ENCODE results near the gene CARMIL1. TPM values are rescaled to one million over a fixed set of nuclear protein-coding genes. Genes with fewer than 3 reads are reported as not detected.

The CARMIL1 gene
- total RNA-seq, 1 experiment from 2014 or later: 5.6 TPM

- no peak for DNase-seq (ENCODE audit: low read depth)
Observed at GRCh38 chr6:25333471-25333870, 54.3 kb downstream of the CARMIL1 start.

DNA sequence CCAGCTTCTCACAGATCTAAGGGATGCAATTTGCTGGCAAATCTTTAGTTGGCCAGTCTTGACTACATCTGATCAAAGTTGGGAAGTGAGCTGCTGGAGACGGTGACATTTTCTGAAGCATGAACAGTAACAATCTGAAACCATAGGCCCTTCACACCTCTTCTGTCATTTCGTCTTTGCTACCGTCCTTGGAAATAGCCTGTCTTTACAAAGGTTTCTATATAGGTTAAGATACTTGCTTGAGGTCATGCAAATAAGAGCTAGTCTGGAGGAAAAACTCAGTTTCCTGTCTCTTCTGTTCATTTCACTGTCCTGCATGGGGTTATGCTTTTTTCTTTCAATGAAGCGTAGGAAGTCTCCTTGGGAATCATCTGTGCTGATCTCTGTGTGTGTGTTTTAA is 55.6 kb downstream of the CARMIL1 start:
- no peak for DNase-seq (ENCODE audit: low read depth)

DNA sequence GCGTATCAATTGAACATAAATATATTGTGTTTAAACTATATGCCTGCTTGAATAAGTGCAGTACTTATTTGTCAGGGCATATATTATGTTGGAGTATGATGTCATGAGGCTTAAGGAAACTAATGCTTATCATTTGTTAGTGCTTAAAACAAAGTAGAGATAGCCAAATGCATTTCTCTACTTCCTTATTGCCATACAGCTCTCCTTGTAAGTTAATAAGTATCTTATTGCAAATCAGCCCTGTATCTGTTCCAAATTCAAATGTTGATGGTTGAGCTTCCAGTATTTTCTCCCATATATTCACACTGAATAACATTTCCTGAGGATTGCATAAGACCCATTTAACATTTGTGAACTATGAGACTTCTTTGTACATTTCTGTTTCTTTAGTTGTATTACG is 57.8 kb downstream of the CARMIL1 start:
- no peak for DNase-seq (ENCODE audit: low read depth)

DNA sequence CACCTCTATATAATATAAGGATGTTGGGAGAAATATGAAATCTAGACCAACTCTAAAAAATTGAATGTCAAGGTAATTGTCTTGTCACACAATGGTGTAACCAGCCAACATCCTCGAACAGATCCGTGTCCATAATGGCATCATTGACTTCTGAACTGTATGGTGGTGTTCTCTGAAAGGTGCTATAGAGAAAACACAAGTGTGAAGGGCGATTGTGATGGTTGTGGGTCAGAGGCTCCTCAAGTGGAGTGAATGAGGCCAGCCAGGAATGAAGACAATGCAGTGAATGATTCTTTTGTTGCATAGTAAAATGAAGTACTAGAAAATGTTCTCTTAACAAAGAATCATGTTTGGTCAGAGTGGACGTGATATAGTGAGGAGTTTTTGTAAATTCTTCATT is 58.3 kb downstream of the CARMIL1 start:
- DNase-seq (ENCODE audit: low read depth): no peak

DNA sequence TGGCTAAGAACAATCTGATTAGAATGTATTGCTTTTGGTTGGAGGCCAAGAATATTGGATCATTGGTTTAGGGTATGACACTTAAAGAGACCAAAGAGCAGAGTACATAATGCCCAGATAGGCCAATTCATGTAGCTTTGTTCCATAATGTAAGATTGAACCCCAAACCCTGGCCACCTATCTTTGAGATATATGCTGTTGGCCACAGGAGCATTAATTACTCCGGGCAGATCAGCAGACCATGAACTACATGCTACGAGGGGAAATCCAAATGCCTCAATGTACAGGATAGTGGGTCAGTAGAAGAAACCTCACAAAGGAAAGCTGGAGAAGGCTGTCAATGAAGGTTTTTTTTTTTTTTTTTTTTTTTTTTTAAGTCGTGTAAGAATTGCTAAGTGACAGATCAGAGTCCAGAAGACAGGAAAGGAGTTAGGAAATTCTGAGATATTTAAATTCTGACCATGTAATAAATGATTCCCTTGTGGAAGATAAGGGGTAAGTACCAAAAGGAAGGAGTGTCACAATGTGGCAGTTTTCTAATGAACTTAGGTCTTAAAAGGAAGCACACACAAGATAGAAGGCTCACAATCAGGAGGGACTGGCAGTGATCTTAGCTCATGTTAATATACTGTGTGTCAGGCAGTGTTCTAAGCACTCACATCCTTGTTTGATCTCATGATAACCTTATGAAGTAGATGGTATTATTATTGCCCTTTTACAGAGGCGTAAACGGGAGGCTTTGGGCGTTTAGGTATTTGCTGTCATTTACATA is 61.4 kb downstream of the CARMIL1 start:
- no peak for DNase-seq (ENCODE audit: low read depth)

- DNase-seq (ENCODE audit: low read depth): no peak
Observed at GRCh38 chr6:25341203-25341552, 62.0 kb downstream of the CARMIL1 start.

- DNase-seq (ENCODE audit: low read depth): no peak
Observed at GRCh38 chr6:25341923-25342619, 62.9 kb downstream of the CARMIL1 start.

DNA sequence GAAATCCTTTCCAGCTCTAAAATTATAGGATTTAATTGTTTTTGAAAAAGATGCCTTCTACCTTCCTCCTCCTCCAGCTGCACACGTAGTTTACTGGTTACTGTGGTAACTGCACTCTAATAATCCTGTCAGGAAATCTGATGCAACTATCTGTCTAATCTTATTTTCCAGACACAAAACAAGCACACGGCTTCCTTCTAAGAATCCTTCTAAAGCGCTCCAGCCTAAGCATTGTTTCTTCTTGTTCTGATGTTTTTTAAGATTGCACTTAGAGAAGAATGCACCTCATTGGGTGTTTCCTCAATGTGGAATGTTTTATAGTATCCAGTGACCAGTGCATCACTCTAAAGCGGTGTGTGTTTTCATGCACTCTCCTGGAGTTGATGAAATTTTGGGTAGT is 63.6 kb downstream of the CARMIL1 start:
- no peak for DNase-seq (ENCODE audit: low read depth)

DNA sequence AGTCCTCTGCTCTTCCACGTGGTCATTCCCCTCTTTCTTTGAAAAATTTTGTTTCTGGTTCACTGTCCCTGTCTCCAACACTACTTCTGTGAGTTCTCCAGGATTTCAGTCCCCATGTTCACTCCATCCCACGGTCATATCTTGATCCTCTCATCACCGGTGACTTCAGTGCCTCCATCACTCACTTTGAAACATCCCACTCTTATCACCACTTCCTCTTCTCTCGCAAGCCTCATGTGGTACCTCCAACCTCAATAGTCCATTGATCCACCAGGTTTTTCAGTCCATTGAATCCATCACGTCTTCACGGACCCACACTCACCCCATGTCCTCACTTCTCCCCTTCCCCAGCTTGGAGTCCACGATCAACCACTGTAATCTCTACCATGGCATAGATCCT is 64.8 kb downstream of the CARMIL1 start:
- no peak for DNase-seq (ENCODE audit: low read depth)

GRCh38 chr6:25344827-25345226 is 65.7 kb downstream of the CARMIL1 start:
- no peak for DNase-seq (ENCODE audit: low read depth)

DNA sequence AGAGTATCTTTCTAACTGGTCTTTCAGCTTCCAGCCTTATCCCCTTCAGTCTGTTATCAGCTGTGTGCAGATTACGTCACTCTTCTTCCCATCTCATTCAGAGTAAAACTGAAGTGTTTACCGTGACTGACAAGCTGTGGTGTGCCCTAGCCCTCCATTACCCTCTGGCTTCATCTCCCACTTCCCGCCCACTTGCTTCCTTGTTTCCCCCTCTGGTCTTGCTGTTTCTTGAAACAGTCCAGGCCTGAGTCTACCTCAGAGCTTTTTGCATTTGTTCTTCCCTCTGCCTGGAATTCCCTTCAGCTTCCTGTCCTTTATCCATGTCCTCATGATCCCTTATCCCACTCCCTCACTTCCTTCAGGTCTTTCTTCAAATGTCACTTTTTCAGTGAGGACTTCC is 66.9 kb downstream of the CARMIL1 start:
- DNase-seq (ENCODE audit: low read depth): no peak

DNA sequence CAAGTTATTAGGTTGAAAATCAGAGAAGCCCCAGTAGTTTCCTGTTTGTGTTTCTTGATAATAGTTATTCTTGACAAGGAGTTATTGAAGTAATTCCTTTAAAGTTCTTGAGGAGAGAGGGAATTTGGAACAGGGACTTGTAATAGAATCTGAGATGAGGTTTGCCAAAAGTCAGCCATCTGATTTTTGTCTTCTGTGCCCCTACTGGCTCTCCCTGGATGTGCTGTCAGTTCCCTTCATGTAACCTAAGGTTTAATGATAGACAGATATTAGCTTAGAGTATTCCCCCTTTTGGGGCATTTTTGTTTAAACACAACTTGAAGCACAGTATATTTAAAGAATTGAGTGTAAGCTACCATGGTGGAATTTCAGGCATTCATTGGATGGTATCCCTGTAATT is 71.4 kb downstream of the CARMIL1 start:
- no peak for DNase-seq (ENCODE audit: low read depth)

GRCh38 chr6:25351485-25351884 is 72.3 kb downstream of the CARMIL1 start:
- no peak for DNase-seq (ENCODE audit: low read depth)

DNA sequence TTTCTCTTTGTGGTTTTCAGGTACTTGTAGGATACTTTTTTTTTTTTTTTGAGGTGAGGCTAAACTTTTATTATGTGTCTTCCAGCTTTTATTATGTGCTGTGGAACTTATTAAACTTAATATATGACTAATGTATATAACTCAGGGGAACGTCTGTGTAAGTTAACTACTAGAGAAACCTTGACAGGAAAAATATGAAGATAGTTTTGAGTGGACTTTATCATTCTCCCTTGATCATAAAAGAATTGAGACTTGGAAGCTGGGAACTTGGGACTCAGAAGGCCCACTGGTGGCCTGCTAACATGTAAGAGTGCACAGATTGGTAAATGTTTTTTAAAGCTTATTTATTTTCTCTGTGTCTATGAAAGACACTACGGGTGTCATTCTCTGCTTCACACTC is 73.1 kb downstream of the CARMIL1 start:
- DNase-seq (ENCODE audit: low read depth): no peak

DNA sequence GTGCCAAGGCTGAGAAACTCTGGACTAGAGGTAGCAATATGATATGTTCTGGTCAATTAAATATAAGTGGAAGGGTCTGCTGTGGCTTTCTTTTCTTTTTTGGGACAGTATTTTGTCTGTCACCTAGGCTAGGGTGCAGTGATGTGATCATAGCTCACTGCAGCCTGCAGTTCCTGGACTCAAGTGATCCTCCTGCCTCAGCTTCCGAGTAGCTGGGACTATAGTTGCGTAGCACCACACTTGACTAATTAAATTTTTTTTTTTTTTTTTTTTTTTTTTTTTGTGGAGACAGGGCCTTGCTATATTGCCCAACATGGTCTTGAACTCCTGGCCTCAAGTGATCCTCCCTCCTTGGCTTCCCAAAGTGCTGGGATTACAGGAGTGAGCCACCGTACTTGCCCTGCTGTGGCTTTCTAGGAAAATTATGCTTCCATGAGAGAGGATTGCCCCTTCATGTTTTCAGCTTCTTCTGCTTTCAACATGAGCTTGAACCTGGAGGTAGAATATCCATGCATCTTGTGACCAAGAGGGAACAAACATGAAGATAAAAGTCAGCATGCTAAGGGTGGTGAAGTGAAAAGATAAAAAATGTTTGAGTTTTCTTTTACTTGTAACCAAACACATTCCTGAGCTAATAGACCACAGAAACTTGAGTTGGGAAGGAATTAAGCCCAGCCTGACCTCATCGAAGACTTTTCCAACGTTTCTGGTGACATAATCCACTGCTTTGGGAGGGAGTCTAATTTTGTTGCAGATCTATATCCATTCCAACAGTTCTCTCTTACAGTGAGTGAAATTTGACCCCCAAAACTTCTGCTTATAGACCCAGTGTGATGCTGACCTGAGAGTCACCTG is 75.1 kb downstream of the CARMIL1 start:
- peak; percentile 30 for DNase-seq (ENCODE audit: low read depth)

DNA sequence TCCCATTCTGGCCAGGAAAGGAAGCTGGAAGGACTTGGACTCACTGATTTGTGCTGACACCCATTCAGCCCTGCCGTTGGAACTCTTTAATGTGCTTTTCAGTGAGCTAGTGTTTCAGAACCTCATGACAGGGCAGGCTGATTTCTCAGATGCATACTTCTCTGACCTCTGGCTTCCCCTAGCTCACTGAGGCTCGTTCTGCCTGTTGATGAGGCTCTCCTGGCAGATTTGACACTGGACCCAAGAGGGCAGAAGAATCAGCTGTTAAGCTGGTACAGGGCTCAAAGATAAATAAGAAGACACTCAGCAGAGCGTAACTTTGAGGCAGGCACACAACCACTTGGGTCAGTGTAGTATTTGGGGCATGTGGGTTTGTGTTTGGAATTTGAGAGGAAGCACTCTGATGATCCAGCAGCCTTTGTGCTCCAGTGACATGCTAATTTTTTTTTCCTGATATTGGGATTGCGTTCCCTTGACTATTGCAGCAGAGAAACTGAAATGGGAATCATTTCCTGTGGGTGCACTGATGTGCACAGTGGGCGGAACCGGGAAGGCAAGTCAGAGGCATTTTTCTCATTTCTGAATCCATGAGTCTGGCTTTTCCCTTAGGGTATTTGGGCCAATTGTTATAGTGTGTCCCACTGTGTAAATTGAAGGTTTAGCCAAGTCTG is 80.2 kb downstream of the CARMIL1 start:
- DNase-seq (ENCODE audit: low read depth): peak; percentile 71

DNA sequence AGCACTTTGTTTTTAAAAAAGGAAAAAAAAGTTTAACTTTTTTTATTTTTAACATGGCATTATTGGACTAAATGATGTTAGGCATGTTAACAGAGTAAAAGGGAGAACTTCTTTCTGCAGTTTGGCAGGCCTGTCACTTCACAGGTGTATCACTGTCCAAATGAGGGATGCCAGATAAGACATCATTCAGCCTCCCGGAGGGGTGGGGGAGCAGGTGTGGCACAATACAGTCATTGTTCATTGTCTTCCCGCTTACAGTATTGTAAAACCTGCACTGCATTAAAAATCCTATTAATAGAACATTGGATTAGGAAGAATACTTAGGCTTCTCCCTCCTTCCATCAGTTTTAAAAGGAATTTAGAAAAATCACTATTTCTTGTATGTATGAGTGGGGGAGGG is 80.7 kb downstream of the CARMIL1 start:
- no peak for DNase-seq (ENCODE audit: low read depth)

GRCh38 chr6:25360621-25361020 is 81.4 kb downstream of the CARMIL1 start:
- DNase-seq (ENCODE audit: low read depth): peak; percentile 32

DNA sequence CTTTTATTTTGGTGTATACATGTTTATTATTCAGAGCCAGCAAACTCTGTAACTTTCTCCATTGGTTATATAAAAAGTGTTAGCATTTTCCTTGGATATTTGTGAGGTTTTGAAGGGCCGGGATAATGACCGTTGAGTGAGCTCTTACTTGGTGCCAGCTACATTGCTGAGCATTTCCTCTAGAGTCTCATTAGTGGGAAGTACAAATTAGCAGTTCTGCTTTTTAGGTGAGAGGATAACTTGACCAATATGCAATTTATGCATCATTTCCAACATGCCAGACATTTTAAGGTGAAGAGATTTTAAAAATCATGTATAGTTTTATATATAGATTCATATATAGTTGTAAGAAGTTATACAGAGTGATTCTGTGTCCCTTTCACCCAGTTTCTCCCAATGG is 84.3 kb downstream of the CARMIL1 start:
- no peak for DNase-seq (ENCODE audit: low read depth)

DNA sequence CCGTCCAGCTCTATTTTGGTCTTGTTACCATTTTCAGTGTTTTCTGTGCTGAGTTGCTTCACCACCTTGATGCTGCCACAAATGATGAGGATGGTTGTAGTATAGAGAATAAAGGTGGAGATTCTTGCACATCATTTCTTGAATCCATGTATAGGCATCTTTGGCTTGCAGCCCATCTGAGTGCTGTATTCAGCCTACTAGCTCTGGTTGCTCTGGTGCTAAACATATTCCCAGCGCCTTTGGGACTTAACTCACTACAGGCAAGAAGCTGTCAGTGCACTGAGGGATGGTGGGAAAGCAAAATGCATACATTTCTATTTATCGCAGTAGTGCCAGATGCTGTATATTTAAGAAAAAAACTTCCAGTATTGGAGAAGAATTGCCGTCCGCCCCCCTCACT is 86.0 kb downstream of the CARMIL1 start:
- DNase-seq (ENCODE audit: low read depth): no peak

- no peak for DNase-seq (ENCODE audit: low read depth)
Observed at GRCh38 chr6:25366903-25367545, 87.8 kb downstream of the CARMIL1 start.

Data from LHCN-M2 (cell line).